Kidney tubule cell (primary cell): Measurements from ENCODE around the gene MRPS12.

Experiments used
- DNase-seq: peaks from one replicate; pipeline ENCODE4 v3.0.0-alpha.2; 2018; ENCODE audit warnings: low spot score

MRPS12 gene

DNA sequence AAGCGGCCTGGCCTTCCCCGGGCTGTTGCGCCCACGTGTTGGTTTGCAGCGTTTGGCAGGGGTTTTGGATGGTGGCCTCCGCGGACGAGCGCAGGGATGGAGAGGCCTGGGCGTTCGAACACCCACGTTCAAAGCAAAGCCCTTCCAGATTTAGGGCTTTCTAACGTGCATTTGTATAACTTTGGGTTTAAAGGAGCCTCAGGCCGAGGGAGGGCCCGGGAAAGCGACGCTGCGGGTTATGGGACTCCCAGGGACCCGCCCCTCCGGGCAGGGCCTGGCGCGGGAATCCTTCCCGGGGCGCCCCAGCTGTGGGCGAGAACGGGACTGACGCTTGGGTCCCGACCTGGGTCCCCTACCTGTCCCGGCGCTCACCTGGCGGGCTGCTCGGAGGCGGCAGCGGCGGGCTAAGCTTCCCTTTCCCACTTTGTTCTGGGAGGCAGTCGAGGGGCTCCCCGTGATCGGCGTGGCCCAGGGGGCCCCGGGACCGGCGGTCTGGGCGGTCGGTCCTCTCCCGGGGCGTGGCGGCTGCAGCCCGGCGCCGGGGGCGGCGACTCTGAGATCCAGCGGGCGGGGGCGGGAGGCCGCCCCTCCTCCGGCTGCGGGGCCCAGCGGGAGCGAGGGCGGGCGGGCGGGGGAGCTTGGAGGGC is 44.6 kb downstream of the MRPS12 start, which contains the start of gene FBXO17:
Gene FBXO17 (minus strand): TSS at position 529 of the 647 bp plus-strand sequence. CDS start 25,423 bp downstream, outside the sequence.
- peak; percentile 62 for DNase-seq

DNA sequence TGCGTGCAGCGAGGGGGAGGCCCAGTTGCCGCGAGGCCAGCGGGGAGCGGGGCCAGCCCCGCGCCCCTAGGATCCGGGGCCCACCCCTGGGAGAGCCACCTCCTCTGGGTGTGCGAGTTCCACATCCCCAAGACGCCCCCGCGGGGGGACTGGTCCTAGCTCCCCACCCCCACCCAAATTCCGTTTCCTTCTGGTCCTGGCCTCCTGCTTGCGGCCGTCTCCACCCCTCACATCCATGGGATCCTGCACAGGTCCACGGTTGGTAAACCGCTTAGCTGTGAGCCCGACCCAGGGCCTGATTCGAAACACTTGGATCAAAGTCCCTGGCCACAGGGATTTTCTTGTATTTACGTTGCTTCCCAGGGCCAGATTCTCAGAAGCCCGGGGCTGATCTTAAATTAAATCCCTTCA is 45.1 kb downstream of the MRPS12 start:
- DNase-seq, result peak; percentile 75

DNA sequence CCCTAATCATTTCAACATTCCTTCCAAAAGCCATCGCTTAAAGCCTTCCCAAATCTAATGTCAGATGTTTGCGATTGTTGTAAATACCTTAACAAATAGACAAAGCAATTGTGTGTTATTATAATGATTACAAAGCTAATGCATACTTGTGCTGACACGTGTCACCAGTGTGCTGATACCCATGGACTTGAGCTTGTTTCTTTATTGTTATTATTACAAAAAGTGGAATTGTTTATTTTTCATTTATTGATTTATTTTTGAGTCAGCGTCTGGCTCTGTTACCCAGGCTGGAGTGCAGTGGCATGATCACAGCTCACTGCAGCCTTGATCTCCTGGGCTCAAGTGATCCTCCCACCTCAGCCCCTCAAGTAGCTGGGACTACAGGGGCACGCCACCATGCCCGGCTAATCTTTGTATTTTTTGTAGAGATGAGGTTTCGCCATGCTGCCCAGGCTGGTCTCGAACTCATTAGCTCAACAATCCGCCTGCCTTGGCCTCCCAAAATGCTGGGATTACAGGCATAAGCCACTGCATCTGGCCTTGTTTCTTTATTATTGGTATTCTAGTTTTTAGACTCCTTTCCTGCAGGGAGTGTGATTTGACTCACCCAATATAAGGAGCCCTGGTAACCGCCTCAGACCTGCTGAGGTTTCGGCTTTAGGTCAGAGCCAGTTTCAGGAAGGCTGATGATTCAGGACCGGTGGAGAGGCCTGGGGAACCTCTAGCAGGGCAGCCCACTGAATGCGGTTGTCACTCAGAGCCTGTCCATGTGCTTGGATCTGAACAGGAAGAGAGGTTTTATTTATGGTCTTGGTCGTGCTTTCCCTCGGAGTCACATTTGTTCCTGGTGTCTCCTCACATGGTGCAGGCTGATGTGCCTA is 46.9 kb downstream of the MRPS12 start:
- peak; percentile 96 for DNase-seq

DNA sequence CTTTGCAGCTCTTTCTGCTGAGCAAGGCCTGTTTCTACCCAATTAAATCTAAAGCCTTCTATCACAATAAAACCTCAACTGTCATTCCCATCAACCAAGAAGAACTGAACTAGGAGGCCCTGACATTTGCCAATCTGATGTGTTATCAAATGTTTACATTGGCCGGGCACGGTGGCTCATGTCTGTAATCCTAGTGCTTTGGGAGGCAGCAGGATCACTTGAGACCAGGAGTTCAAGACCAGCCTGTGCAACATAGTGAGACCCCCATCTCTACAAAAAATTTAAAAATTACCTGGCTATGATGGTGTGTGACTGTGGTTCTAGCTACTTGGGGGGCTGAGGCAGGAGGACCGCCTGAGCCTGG is 47.6 kb downstream of the MRPS12 start:
- DNase-seq, result no peak

DNA sequence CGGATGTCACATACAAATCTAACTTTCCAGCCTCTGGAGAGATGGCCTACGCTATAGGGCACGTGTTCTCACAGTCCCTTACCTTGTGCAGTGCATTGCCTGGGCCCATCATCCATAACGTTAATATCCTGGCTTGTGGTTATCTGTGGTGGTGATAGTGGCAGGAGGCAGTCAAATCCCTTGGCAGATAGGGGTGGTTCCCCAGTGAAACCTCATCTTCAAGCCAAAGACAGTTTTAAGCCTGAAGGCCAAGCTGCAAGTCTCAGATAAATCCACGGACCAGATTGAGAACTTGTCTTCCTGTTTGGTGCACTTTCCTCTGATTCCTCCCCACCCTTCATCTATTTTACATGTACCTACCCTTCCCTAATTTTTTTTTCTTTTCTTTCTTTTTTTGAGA is 49.1 kb downstream of the MRPS12 start:
- DNase-seq, result no peak

DNA sequence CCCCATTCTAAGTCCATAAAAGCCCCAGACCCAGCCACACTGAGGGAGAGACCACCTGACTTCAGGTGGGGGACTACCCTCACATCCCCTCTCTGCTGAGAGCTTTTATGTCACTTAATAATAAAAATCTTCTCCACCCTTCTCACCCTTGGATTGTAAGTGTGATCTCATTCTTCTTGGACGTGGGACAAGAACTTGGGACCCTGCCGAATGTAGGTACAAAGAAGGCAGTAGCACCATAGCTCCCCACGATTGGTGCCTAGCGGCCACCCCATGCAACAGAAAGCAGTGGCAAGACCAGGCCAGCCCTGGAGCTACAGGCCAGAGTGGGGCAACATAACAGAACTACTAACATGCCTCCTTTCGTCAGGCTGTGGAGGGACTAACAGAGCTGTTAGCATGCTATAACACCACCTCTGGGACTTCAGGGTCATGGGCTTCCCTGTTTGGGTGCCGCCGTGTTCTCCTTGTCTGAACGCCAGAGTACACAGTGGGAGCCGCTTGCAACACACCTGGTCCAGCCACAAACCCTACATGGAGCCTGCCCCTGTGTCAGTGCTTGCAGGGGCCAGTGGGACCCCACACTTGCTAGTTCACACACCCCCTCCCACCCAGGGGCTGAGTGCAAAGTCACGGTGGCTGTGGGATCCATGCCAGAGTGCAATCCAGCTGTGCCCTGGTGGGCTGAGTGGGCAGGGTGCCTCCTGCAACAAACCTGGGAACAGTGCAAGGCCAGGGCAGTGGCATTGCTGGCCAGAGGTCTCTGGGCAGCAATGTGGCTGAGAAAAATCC is 50.0 kb downstream of the MRPS12 start:
- DNase-seq, result no peak
